Body of pancreas (tissue), 4 donors: Measurements from ENCODE around the gene NUP50.

Experiments
- CTCF ChIP-seq, 7 experiments: fragments of 450-650 bp in 4 of 7; fragments of 200-600 bp in 3 of 7; sonication (generic) in 3 of 7; IDR thresholded peaks; one replicate each; pipeline ENCODE4 v1.5.1; 2016 to 2019; ENCODE audit warnings: antibody characterized with exemption in 7 of 7
- POLR2A ChIP-seq, 3 donors: fragments of 450-650 bp; IDR thresholded peaks; one replicate each; pipeline ENCODE4 v1.6.1; 2016; ENCODE audit warnings: antibody characterized with exemption in 3 of 3, mild to moderate bottlenecking in 2 of 3

- TF ChIP-seq CTCF (IDR thresholded peaks at IDR 0.05), result no peak
- no peak for TF ChIP-seq POLR2A (IDR thresholded peaks at IDR 0.05)
Measured at GRCh38 chr22:45203150-45203951, 39.6 kb downstream of the NUP50 start.
